Vagina (tissue), 2 donors: ENCODE measurements around the gene SNU13. TPM values are rescaled to one million over a fixed set of nuclear protein-coding genes. Genes with fewer than 3 reads are reported as not detected.

Experiments used
- DNase-seq, 2 donors: peaks; one replicate each; pipeline ENCODE4 v3.0.0-alpha.2; 2017; ENCODE audit errors: extremely low spot score in 2 of 2
- H3K27ac ChIP-seq: fragments of 200-600 bp; sonication (generic); one replicate; pipeline ENCODE4 v1.5.1; 2019
- H3K27me3 ChIP-seq: fragments of 200-600 bp; sonication (generic); one replicate; pipeline ENCODE4 v1.5.1; 2019
- H3K36me3 ChIP-seq, 2 donors: fragments of 200-600 bp; sonication (generic); one replicate each; pipeline ENCODE4 v1.5.1; 2017 to 2019
- H3K4me1 ChIP-seq: fragments of 200-600 bp; sonication (generic); one replicate; pipeline ENCODE4 v1.5.1; 2019
- H3K4me3 ChIP-seq, 2 donors: fragments of 200-600 bp; sonication (generic); 1 replicate in 1 of 2; 2 replicates in 1 of 2; pipeline ENCODE4 v1.5.1; 2016 to 2019
- H3K9me3 ChIP-seq: fragments of 200-600 bp; sonication (generic); one replicate; pipeline ENCODE4 v1.5.1; 2019
- CTCF ChIP-seq, 3 experiments: fragments of 450-650 bp in 2 of 3; fragments of 200-600 bp in 1 of 3; sonication (generic) in 1 of 3; IDR thresholded peaks; one replicate each; pipeline ENCODE4 v1.5.1; 2017 to 2019; ENCODE audit warnings: antibody characterized with exemption in 3 of 3, mild to moderate bottlenecking in 2 of 3, moderate library complexity in 2 of 3
- POLR2A ChIP-seq, 2 donors: fragments of 450-650 bp; IDR thresholded peaks; one replicate each; pipeline ENCODE4 v1.6.1; 2017; ENCODE audit warnings: antibody characterized with exemption in 2 of 2, mild to moderate bottlenecking in 2 of 2, moderate library complexity in 2 of 2
- POLR2AphosphoS5 ChIP-seq, 2 donors: sonication (generic); formaldehyde crosslinking; IDR thresholded peaks; one replicate each; pipeline ENCODE4 v1.9.0; 2017; ENCODE audit warnings: antibody characterized with exemption in 2 of 2, mild to moderate bottlenecking in 2 of 2, low read depth in 1 of 2; ENCODE audit not compliant: insufficient read depth in 1 of 2
- intact Hi-C: fragments of 100-400 bp; cut with DNase I; formaldehyde crosslinking; loops from one replicate; pipeline ENCODE4 v1.15.1; 2023
- total RNA-seq: library from RNA; depleted of rRNA; stranded (reverse); fragments of >200 nt; gene quantifications from one replicate; pipeline ENCODE4 v1.2.3, GENCODE V29; 2016

Gene SNU13
- total RNA-seq, 1 donor from 2014 or later: 113 TPM

- intact Hi-C loops: no loop called here
- TF ChIP-seq POLR2AphosphoS5 (IDR thresholded peaks at IDR 0.05; ENCODE audit: insufficient read depth in 1 of 2, low read depth in 1 of 2) (peak in 1 of 2 donors; percentile 61), POLR2A (IDR thresholded peaks at IDR 0.05) (no peak)
- Histone ChIP-seq H3K36me3 (no peaks in the 10 kb centered on the region), H3K4me1 (peaks cover 19% of the 10 kb centered on the region), H3K9me3 (no peaks in the 10 kb centered on the region), H3K27me3 (no peaks in the 10 kb centered on the region), H3K27ac (no peak within 1 kb of the TSS), H3K4me3 (no peak within 1 kb of the TSS)
- no peak for DNase-seq
These were observed 10.8 kb upstream of the SNU13 start, which contains the start of gene MEI1 for GRCh38 chr22:41699264-41700107. Gene MEI1 (plus strand): TSS chr22:41699503. CDS start chr22:41699539, 36 bp downstream.

GRCh38 chr22:41697126-41697775 is 8.6 kb upstream of the SNU13 start:
- Histone ChIP-seq H3K4me1 (peaks cover 19% of the 10 kb centered on the region), H3K9me3 (no peaks in the 10 kb centered on the region), H3K27me3 (no peaks in the 10 kb centered on the region), H3K27ac (peak overlapping the region; percentile 60), H3K4me3 (peak overlapping the region; percentile 22 to 24), H3K36me3 (no peaks in the 10 kb centered on the region)
- DNase-seq: no peak
- TF ChIP-seq POLR2A (IDR thresholded peaks at IDR 0.05) (no peak), CTCF (IDR thresholded peaks at IDR 0.05) (peak; percentile 81 to 94 (median 88)), POLR2AphosphoS5 (IDR thresholded peaks at IDR 0.05; ENCODE audit: insufficient read depth in 1 of 2, low read depth in 1 of 2) (peak; percentile 33 to 42)
- intact Hi-C loops: no loop called here

GRCh38 chr22:41696703-41697102 is 8.0 kb upstream of the SNU13 start:
- H3K27ac ChIP-seq: peak overlapping the region; percentile 7
- no peak for TF ChIP-seq POLR2A (IDR thresholded peaks at IDR 0.05)
- TF ChIP-seq POLR2AphosphoS5 (IDR thresholded peaks at IDR 0.05; ENCODE audit: insufficient read depth in 1 of 2, low read depth in 1 of 2): no peak
- TF ChIP-seq CTCF (IDR thresholded peaks at IDR 0.05): no peak
- H3K36me3 ChIP-seq: no peaks in the 10 kb centered on the region
- no peaks in the 10 kb centered on the region for H3K9me3 ChIP-seq
- DNase-seq: no peak
- H3K27me3 ChIP-seq: no peaks in the 10 kb centered on the region
- intact Hi-C loops: no loop called here
- no peak overlapping the region for H3K4me3 ChIP-seq
- peaks cover 19% of the 10 kb centered on the region for H3K4me1 ChIP-seq

GRCh38 chr22:41695211-41695610 is 6.5 kb upstream of the SNU13 start:
- no peak for DNase-seq
- intact Hi-C loops: loop anchor here (2.0 kb wide), 1 partner anchor 246 kb away; no protein-coding TSS in a partner anchor
- Histone ChIP-seq H3K36me3 (no peaks in the 10 kb centered on the region), H3K4me1 (peaks cover 19% of the 10 kb centered on the region), H3K27me3 (no peaks in the 10 kb centered on the region), H3K9me3 (no peaks in the 10 kb centered on the region), H3K4me3 (no peak overlapping the region), H3K27ac (no peak overlapping the region)
- TF ChIP-seq POLR2AphosphoS5 (IDR thresholded peaks at IDR 0.05; ENCODE audit: insufficient read depth in 1 of 2, low read depth in 1 of 2): no peak
- no peak for TF ChIP-seq CTCF (IDR thresholded peaks at IDR 0.05)
- TF ChIP-seq POLR2A (IDR thresholded peaks at IDR 0.05): no peak

- H3K27ac ChIP-seq: no peak overlapping the region
- no peak overlapping the region for H3K4me3 ChIP-seq
- no peak for DNase-seq
- intact Hi-C loops: loop anchor here (2.0 kb wide), 1 partner anchor 24 kb away; no protein-coding TSS in a partner anchor
- TF ChIP-seq POLR2AphosphoS5 (IDR thresholded peaks at IDR 0.05; ENCODE audit: insufficient read depth in 1 of 2, low read depth in 1 of 2): no peak
- TF ChIP-seq CTCF (IDR thresholded peaks at IDR 0.05): no peak
- TF ChIP-seq POLR2A (IDR thresholded peaks at IDR 0.05): no peak
- H3K36me3 ChIP-seq: no peaks in the 10 kb centered on the region
- H3K27me3 ChIP-seq: no peaks in the 10 kb centered on the region
- H3K9me3 ChIP-seq: no peaks in the 10 kb centered on the region
- H3K4me1 ChIP-seq: peaks cover 30% of the 10 kb centered on the region
These were observed 1.8 kb upstream of the SNU13 start for GRCh38 chr22:41690476-41690875.
